Astrocyte of the cerebellum (primary cell): ENCODE measurements around the gene SDC1.
A peak's percentile ranks its signal among the peaks of the same experiment; 100 is the strongest.

Experiments used
- DNase-seq: peaks from one replicate; pipeline ENCODE4 v3.0.0-alpha.2; 2011; ENCODE audit warnings: low read depth
- H3K4me3 ChIP-seq: 2 replicates; pipeline ENCODE4 v1.5.1; 2011; ENCODE audit warnings: mild to moderate bottlenecking, low read depth, low read length, moderate library complexity
- in situ Hi-C: cut with HindIII; loops from 2 replicates; pipeline ENCODE4 v1.10.0; 2017; ENCODE audit warnings: low sequenced_read_pairs
- TF ChIP-seq, protein P1 (sequence below): IDR thresholded peaks from 2 replicates; pipeline ENCODE4 v1.5.1; 2012; ENCODE audit warnings: low read length, low read depth, moderate library complexity, mild to moderate bottlenecking; ENCODE audit errors: missing control alignments

SDC1 gene

DNA sequence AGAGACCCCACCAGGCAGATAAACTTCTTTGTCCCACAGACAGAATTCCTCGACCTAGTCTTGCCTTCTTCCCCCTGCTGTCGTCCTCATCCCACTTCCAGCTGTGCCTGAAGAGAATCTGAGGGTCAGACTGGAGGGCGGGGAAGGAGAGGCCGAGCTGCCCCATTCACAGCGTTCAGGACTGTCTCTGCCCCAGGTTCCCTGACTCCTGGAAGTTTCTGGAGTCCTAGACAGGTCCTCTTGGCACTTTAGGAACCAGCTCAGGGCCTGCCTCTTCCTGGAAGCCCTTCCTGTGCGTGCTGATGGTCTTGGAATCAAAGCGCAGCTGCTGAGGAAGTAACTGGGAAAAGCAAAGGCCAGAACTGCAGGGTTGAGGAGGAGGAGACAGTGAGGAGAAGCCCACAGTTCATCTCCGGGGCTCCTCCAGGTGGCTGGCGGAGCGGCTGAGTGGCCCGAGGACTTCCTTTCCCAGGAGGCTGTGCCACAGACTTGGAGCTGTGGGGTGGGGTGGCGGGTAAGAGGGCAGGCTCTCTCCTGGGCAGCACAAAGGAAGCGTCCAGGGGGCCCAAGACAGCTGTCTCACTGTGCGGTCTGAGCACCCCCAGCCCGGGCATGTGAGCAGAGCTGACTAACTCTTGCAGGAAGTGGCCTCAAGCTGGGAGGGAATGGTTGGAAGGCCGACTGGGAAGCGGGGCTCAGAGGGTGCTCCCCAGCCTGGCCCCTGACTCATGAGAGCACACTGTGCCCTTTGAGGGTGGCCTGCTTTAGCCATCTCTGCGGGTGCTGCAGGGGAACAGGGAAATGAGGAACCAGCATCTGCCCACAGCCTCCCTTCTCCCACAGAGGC is 39.5 kb downstream of the SDC1 start:
- in situ Hi-C loops: no loop called here
- TF ChIP-seq, protein P1, sequence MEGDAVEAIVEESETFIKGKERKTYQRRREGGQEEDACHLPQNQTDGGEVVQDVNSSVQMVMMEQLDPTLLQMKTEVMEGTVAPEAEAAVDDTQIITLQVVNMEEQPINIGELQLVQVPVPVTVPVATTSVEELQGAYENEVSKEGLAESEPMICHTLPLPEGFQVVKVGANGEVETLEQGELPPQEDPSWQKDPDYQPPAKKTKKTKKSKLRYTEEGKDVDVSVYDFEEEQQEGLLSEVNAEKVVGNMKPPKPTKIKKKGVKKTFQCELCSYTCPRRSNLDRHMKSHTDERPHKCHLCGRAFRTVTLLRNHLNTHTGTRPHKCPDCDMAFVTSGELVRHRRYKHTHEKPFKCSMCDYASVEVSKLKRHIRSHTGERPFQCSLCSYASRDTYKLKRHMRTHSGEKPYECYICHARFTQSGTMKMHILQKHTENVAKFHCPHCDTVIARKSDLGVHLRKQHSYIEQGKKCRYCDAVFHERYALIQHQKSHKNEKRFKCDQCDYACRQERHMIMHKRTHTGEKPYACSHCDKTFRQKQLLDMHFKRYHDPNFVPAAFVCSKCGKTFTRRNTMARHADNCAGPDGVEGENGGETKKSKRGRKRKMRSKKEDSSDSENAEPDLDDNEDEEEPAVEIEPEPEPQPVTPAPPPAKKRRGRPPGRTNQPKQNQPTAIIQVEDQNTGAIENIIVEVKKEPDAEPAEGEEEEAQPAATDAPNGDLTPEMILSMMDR: no peak
- DNase-seq: peak; percentile 40
- no peak overlapping the region for H3K4me3 ChIP-seq

DNA sequence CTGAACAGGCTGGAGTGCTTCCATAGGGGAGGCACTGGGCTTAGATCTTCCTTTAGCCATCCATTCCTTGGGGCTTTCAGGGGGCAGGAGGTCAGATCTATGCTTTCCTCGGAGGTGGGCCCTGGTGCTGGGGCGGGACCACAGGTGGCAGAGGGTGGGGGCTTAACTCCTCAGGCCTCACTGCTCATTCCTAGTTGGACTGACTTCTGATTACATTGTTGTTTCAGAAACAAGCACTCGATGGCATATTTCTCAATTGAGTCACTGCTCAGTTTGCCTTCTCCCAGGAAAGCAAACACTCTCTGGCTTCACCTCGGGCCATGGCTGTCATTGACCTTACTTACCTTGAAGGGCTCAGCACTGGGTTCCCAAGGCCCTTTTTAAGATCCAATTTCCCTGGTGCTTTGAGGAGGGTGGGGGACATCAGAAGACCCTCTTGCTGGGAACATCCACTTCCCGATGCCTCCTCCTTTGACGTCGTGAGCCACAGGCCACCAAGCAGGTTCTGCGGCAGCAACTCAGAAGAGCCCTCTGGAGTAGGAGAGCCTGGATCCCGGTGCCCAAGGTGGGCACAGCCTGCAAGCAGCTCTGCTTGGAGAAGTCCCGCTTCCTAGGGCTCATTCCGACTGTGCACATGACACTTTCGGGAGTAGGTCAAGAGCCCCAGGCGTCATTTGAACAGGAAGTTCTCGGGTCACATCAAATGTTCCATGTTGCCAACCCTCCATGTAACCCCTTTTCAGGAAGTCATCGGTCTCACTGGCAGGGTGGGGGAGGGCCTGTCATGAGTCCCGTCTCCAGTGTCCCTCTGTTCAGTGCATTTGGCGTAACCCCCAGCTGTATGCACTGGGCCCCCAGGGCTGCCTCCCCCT is 40.6 kb downstream of the SDC1 start:
- H3K4me3 ChIP-seq: no peak overlapping the region
- in situ Hi-C loops: no loop called here
- TF ChIP-seq, protein P1: no peak
- peak; percentile 42 for DNase-seq

- in situ Hi-C loops: no loop called here
Observed at GRCh38 chr2:20183373-20183772, 41.6 kb downstream of the SDC1 start.

GRCh38 chr2:20182241-20182931 is 42.5 kb downstream of the SDC1 start:
- in situ Hi-C loops: no loop called here
- TF ChIP-seq, protein P1: no peak
- no peak for DNase-seq
- H3K4me3 ChIP-seq: no peak overlapping the region

More at GRCh38 chr2:20183373-20183772, 41.6 kb downstream of the SDC1 start:
- DNase-seq: no peak
- TF ChIP-seq, protein P1: no peak
- H3K4me3 ChIP-seq: no peak overlapping the region

GRCh38 chr2:20181761-20182160 is 43.2 kb downstream of the SDC1 start:
- in situ Hi-C loops: no loop called here
- H3K4me3 ChIP-seq: no peak overlapping the region
- TF ChIP-seq, protein P1: no peak
- no peak for DNase-seq
